Brain microvascular endothelial cell (primary cell): ENCODE results near the gene AHR.

Experiments
- DNase-seq: peaks from one replicate; pipeline ENCODE4 v3.0.0-alpha.2; 2020
- H3K27ac ChIP-seq: fragments of 250-450 bp; sonication (Bioruptor Pico); 2 replicates; pipeline ENCODE4 v1.5.1; 2020; ENCODE audit warnings: mild to moderate bottlenecking, moderate library complexity
- H3K27me3 ChIP-seq: fragments of 250-450 bp; sonication (Bioruptor Pico); replicated peaks from 2 replicates; pipeline ENCODE4 v1.5.1; 2020; ENCODE audit warnings: mild to moderate bottlenecking
- H3K36me3 ChIP-seq: fragments of 250-450 bp; sonication (Bioruptor Pico); replicated peaks from 2 replicates; pipeline ENCODE4 v1.5.1; 2020; ENCODE audit warnings: mild to moderate bottlenecking
- H3K4me3 ChIP-seq: 2 replicates; pipeline ENCODE4 v1.5.1; 2011; ENCODE audit warnings: low read depth, mild to moderate bottlenecking, control low read depth, low read length, moderate library complexity
- CTCF ChIP-seq: IDR thresholded peaks from 2 replicates; pipeline ENCODE4 v1.5.1; 2011; ENCODE audit warnings: low read depth, mild to moderate bottlenecking, moderate library complexity, low read length, control low read depth, inconsistent platforms; ENCODE audit errors: missing control alignments
- in situ Hi-C: cut with HindIII; loops from 2 replicates; pipeline ENCODE4 v1.10.0; 2017; ENCODE audit warnings: low sequenced_read_pairs, low pct_ligation_motif_present

Gene AHR

GRCh38 chr7:17300437-17300836, 2.0 kb downstream of the AHR start:
- in situ Hi-C loops = no loop called here
- Histone ChIP-seq H3K36me3 (no peaks in the 10 kb centered on the region), H3K27ac (peak overlapping the region; percentile 83), H3K27me3 (no peaks in the 10 kb centered on the region), H3K4me3 (peak overlapping the region; percentile 82)
- no peak for TF ChIP-seq CTCF
- DNase-seq = no peak

GRCh38 chr7:17301471-17302456, 3.3 kb downstream of the AHR start:
- Histone ChIP-seq H3K27me3 (no peaks in the 10 kb centered on the region), H3K36me3 (no peaks in the 10 kb centered on the region), H3K4me3 (peak overlapping the region; percentile 82), H3K27ac (peak overlapping the region; percentile 83)
- in situ Hi-C loops = no loop called here
- TF ChIP-seq CTCF = peak; percentile 36
- peak; percentile 60 for DNase-seq

- peak; percentile 38 for TF ChIP-seq CTCF
- DNase-seq = no peak
- Histone ChIP-seq H3K27me3 (no peaks in the 10 kb centered on the region), H3K36me3 (no peaks in the 10 kb centered on the region), H3K27ac (no peak overlapping the region), H3K4me3 (no peak overlapping the region)
- in situ Hi-C loops = no loop called here
These were observed 4.2 kb downstream of the AHR start for GRCh38 chr7:17302575-17303142.

GRCh38 chr7:17304926-17305325, 6.5 kb downstream of the AHR start:
- Histone ChIP-seq H3K36me3 (no peaks in the 10 kb centered on the region), H3K27ac (peak overlapping the region; percentile 45), H3K4me3 (no peak overlapping the region), H3K27me3 (no peaks in the 10 kb centered on the region)
- in situ Hi-C loops = no loop called here
- TF ChIP-seq CTCF = no peak
- peak; percentile 88 for DNase-seq

GRCh38 chr7:17305387-17306171, 7.1 kb downstream of the AHR start:
- peaks cover 1% of the 10 kb centered on the region for H3K36me3 ChIP-seq
- no peak overlapping the region for H3K4me3 ChIP-seq
- no peak for TF ChIP-seq CTCF
- H3K27ac ChIP-seq = peak overlapping the region; percentile 45
- in situ Hi-C loops = no loop called here
- DNase-seq = no peak
- no peaks in the 10 kb centered on the region for H3K27me3 ChIP-seq
